Endothelial cell of umbilical vein (primary cell): ENCODE data around the gene PRSS56.

Source experiments
- CTCF ChIP-seq, 2 donors: IDR thresholded peaks; 1 replicate in 1 of 2; 2 replicates in 1 of 2; pipeline ENCODE4 v1.5.1; 2011; ENCODE audit warnings: low read length in 2 of 2, mild to moderate bottlenecking in 2 of 2, moderate library complexity in 2 of 2, control low read depth in 1 of 2, inconsistent platforms in 1 of 2, low read depth in 1 of 2; ENCODE audit not compliant: insufficient read depth in 1 of 2; ENCODE audit errors: extremely low read depth in 1 of 2
- TF ChIP-seq, protein P1 (sequence below): IDR thresholded peaks from 2 replicates; pipeline ENCODE4 v1.6.1; 2011; ENCODE audit not compliant: insufficient read depth, insufficient read length

- no peak for TF ChIP-seq CTCF (IDR thresholded peaks at IDR 0.05; ENCODE audit: extremely low read depth in 1 of 2, insufficient read depth in 1 of 2, low read depth in 1 of 2, low read length in 2 of 2)
- TF ChIP-seq, protein P1, sequence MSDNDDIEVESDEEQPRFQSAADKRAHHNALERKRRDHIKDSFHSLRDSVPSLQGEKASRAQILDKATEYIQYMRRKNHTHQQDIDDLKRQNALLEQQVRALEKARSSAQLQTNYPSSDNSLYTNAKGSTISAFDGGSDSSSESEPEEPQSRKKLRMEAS, result no peak
Observed at GRCh38 chr2:232516551-232516950, 3.6 kb upstream of the PRSS56 start.
